Hindlimb muscle (tissue), 1 donor: ENCODE data around the gene EIF4A3. TPM values are rescaled to one million over a fixed set of nuclear protein-coding genes. Genes with fewer than 3 reads are reported as not detected.

Source experiments
- DNase-seq: peaks from one replicate; pipeline ENCODE4 v3.0.0-alpha.2; 2013
- polyA plus RNA-seq: library from polyadenylated mRNA; unstranded; fragments of 120-200 nt; gene quantifications from one replicate; pipeline ENCODE4 v1.2.1, GENCODE V29; 2013; ENCODE audit not compliant: insufficient read length

The EIF4A3 gene
- polyA plus RNA-seq: 75.8 TPM

- DNase-seq: peak; percentile 100
These were observed at the start of gene EIF4A3 for GRCh38 chr17:80147035-80147822. TSS of gene EIF4A3 (minus strand) at chr17:80147128. CDS start at chr17:80146961, 167 bp downstream.

GRCh38 chr17:80196652-80197051 is 49.7 kb upstream of the EIF4A3 start:
- DNase-seq: no peak

- no peak for DNase-seq
These were observed 49.0 kb upstream of the EIF4A3 start for GRCh38 chr17:80195671-80196529.

GRCh38 chr17:80195141-80195540 is 48.2 kb upstream of the EIF4A3 start:
- DNase-seq: no peak

- DNase-seq: no peak
These were observed 45.1 kb upstream of the EIF4A3 start for GRCh38 chr17:80191865-80192661.

- DNase-seq: no peak
These were observed 44.3 kb upstream of the EIF4A3 start for GRCh38 chr17:80191192-80191591.

- DNase-seq: no peak
These were observed 43.8 kb upstream of the EIF4A3 start for GRCh38 chr17:80190716-80191115.

GRCh38 chr17:80189611-80190010 is 42.7 kb upstream of the EIF4A3 start:
- DNase-seq: no peak

- peak; percentile 54 for DNase-seq
These were observed 40.6 kb upstream of the EIF4A3 start for GRCh38 chr17:80187515-80187941.

GRCh38 chr17:80187090-80187489 is 40.2 kb upstream of the EIF4A3 start:
- DNase-seq: no peak

- DNase-seq: no peak
These were observed 39.0 kb upstream of the EIF4A3 start for GRCh38 chr17:80185968-80186367.

GRCh38 chr17:80184423-80184714 is 37.4 kb upstream of the EIF4A3 start:
- DNase-seq: no peak

GRCh38 chr17:80183581-80184422 is 36.9 kb upstream of the EIF4A3 start:
- no peak for DNase-seq

- DNase-seq: no peak
These were observed 35.9 kb upstream of the EIF4A3 start for GRCh38 chr17:80182845-80183223.

- no peak for DNase-seq
These were observed 35.4 kb upstream of the EIF4A3 start for GRCh38 chr17:80182118-80182844.

- no peak for DNase-seq
These were observed 34.5 kb upstream of the EIF4A3 start for GRCh38 chr17:80181431-80181830.

GRCh38 chr17:80180192-80180591 is 33.3 kb upstream of the EIF4A3 start:
- DNase-seq: no peak

GRCh38 chr17:80177986-80178595 is 31.2 kb upstream of the EIF4A3 start:
- DNase-seq: no peak

- no peak for DNase-seq
These were observed 29.8 kb upstream of the EIF4A3 start for GRCh38 chr17:80176757-80177156.

GRCh38 chr17:80173916-80174315 is 27.0 kb upstream of the EIF4A3 start:
- no peak for DNase-seq

GRCh38 chr17:80173126-80173525 is 26.2 kb upstream of the EIF4A3 start:
- no peak for DNase-seq
